A549 (cell line): ENCODE data around the gene MRPS5. TPM values are rescaled to one million over a fixed set of nuclear protein-coding genes. Genes with fewer than 3 reads are reported as not detected.

ENCODE experiments used
- ATAC-seq, 2 experiments: fragments of 200-7000 bp in 1 of 2; fragments of >200 bp in 1 of 2; cut with Nextera tagmentation in 1 of 2; cut with Tn5 transposase in 1 of 2; 3 replicates each; pipeline versions ENCODE4 v1.8.0 to v1.9.1; 2018 to 2020; ENCODE audit warnings: mild to moderate bottlenecking in 1 of 2, moderate library complexity in 1 of 2
- CTCF ChIA-PET: fragments of 300-600 bp; sonication (Branson Sonifier 250); formaldehyde crosslinking; extraction: SDS; loops from one replicate; lab custom pipeline; 2021; ENCODE audit warnings: antibody characterized with exemption, inconsistent platforms; lab: Yijun Ruan, JAX
- POLR2A ChIA-PET: fragments of 350-600 bp; formaldehyde crosslinking; extraction: SDS; loops from one replicate; lab custom pipeline; 2021; ENCODE audit warnings: antibody characterized with exemption, inconsistent platforms; lab: Yijun Ruan, JAX
- DNase-seq, 2 experiments: peaks; one replicate each; pipeline versions ENCODE4 v3.0.0 to v3.0.0-alpha.2; 2011 to 2016; ENCODE audit warnings: low read depth in 1 of 2, low spot score in 1 of 2
- FAIRE-seq: peaks from 2 replicates; lab custom pipeline; 2011; peaks lifted over from hg19 to GRCh38; lab: Jason Lieb, UNC
- H3K27ac ChIP-seq, 2 experiments: fragments of >200 bp; sonication (Bioruptor Twin); formaldehyde crosslinking; 3 replicates each; pipeline ENCODE4 v1.5.1; 2016 to 2017
- H3K4me1 ChIP-seq: fragments of >200 bp; sonication (Bioruptor Twin); formaldehyde crosslinking; 3 replicates; pipeline ENCODE4 v1.6.1; 2016
- H3K4me2 ChIP-seq: fragments of >200 bp; sonication (Bioruptor Twin); formaldehyde crosslinking; 3 replicates; pipeline ENCODE4 v1.6.1; 2016
- H3K4me3 ChIP-seq: fragments of >200 bp; sonication (Bioruptor Twin); formaldehyde crosslinking; 3 replicates; pipeline ENCODE4 v1.5.1; 2016
- H3K9me3 ChIP-seq: fragments of >200 bp; sonication (Bioruptor Twin); formaldehyde crosslinking; 3 replicates; pipeline ENCODE4 v1.6.1; 2016
- CBX8 ChIP-seq: fragments of 200-600 bp; sonication (generic); IDR thresholded peaks from 2 replicates; pipeline ENCODE4 v1.6.1; 2016
- CHD2 ChIP-seq: fragments of 150-350 bp; IDR thresholded peaks from 2 replicates; pipeline ENCODE4 v1.6.1; 2014; ENCODE audit warnings: low read length; ENCODE audit not compliant: partially characterized antibody
- EHF ChIP-seq: fragments of 250-450 bp; sonication (Bioruptor Pico); IDR thresholded peaks from 2 replicates; pipeline ENCODE4 v1.5.0; 2020; ENCODE audit warnings: mild to moderate bottlenecking
- EHMT2 ChIP-seq: fragments of 200-600 bp; sonication (generic); IDR thresholded peaks from 2 replicates; pipeline ENCODE4 v1.6.1; 2016; ENCODE audit warnings: antibody characterized with exemption, low read depth, mild to moderate bottlenecking, moderate library complexity
- EP300 ChIP-seq, 2 experiments: fragments of >200 bp; sonication (Bioruptor Twin); formaldehyde crosslinking; IDR thresholded peaks; 2 replicates in 1 of 2; 3 replicates in 1 of 2; pipeline ENCODE4 v1.6.1; 2016 to 2017
- ESRRA ChIP-seq: fragments of 150-350 bp; IDR thresholded peaks from 2 replicates; pipeline ENCODE4 v1.6.1; 2014; ENCODE audit warnings: mild to moderate bottlenecking, low read length, borderline replicate concordance
- FOSB ChIP-seq: fragments of 250-450 bp; sonication (Bioruptor Pico); IDR thresholded peaks from 2 replicates; pipeline ENCODE4 v1.5.0; 2020; ENCODE audit warnings: mild to moderate bottlenecking, moderate library complexity
- FOSL2 ChIP-seq, 2 experiments: fragments of 450-650 bp in 1 of 2; fragments of >200 bp in 1 of 2; sonication (Bioruptor Twin) in 1 of 2; formaldehyde crosslinking; IDR thresholded peaks; 2 replicates each; pipeline versions ENCODE4 v1.5.0 to v1.6.1; 2016 to 2020; ENCODE audit warnings: mild to moderate bottlenecking in 1 of 2, moderate library complexity in 1 of 2
- FOXS1 ChIP-seq: fragments of 250-450 bp; sonication (Bioruptor Pico); IDR thresholded peaks from 2 replicates; pipeline ENCODE4 v1.5.0; 2020; ENCODE audit warnings: mild to moderate bottlenecking, moderate library complexity
- GATA3 ChIP-seq: IDR thresholded peaks from 2 replicates; pipeline ENCODE4 v1.6.1; 2012; ENCODE audit warnings: borderline replicate concordance
- HDAC2 ChIP-seq: fragments of 200-600 bp; sonication (generic); IDR thresholded peaks from 2 replicates; pipeline ENCODE4 v1.6.1; 2016
- HEYL ChIP-seq: fragments of 250-450 bp; sonication (Bioruptor Pico); IDR thresholded peaks from 2 replicates; pipeline ENCODE4 v1.8.0; 2021; ENCODE audit warnings: mild to moderate bottlenecking, moderate library complexity
- HOXB13 ChIP-seq: fragments of 250-450 bp; sonication (Bioruptor Pico); IDR thresholded peaks from 2 replicates; pipeline ENCODE4 v1.5.0; 2020; ENCODE audit warnings: low read depth, mild to moderate bottlenecking, moderate library complexity
- HOXB5 ChIP-seq: fragments of 250-450 bp; sonication (Bioruptor Pico); IDR thresholded peaks from 2 replicates; pipeline ENCODE4 v1.5.0; 2020; ENCODE audit warnings: mild to moderate bottlenecking, moderate library complexity
- JUN ChIP-seq, 2 experiments: fragments of >200 bp; sonication (Bioruptor Twin); formaldehyde crosslinking; IDR thresholded peaks; 2 replicates in 1 of 2; 3 replicates in 1 of 2; pipeline ENCODE4 v1.6.1; 2016 to 2017
- KDM5A ChIP-seq: fragments of 200-600 bp; sonication (generic); IDR thresholded peaks from 2 replicates; pipeline ENCODE4 v1.6.1; 2016; ENCODE audit warnings: antibody characterized with exemption, mild to moderate bottlenecking
- MAFK ChIP-seq: fragments of 450-650 bp; IDR thresholded peaks from 2 replicates; pipeline ENCODE4 v1.6.1; 2014; ENCODE audit not compliant: partially characterized antibody
- NFE2L2 ChIP-seq: fragments of 150-350 bp; conservative IDR thresholded peaks from 2 replicates; pipeline ENCODE4 v1.6.1; 2014; ENCODE audit warnings: low read length
- NR3C1 ChIP-seq: fragments of >200 bp; sonication (Bioruptor Twin); formaldehyde crosslinking; IDR thresholded peaks from 3 replicates; pipeline ENCODE4 v1.6.1; 2017
- PHF8 ChIP-seq: fragments of 200-600 bp; sonication (generic); IDR thresholded peaks from 2 replicates; pipeline ENCODE4 v1.6.1; 2016; ENCODE audit warnings: low read depth, mild to moderate bottlenecking, antibody characterized with exemption, moderate library complexity, borderline replicate concordance
- RFX5 ChIP-seq: fragments of 450-650 bp; IDR thresholded peaks from 2 replicates; pipeline ENCODE4 v1.7.1; 2014; ENCODE audit warnings: antibody characterized with exemption, mild to moderate bottlenecking, moderate library complexity
- SMC3 ChIP-seq: fragments of >200 bp; sonication (Bioruptor Twin); formaldehyde crosslinking; IDR thresholded peaks from 3 replicates; pipeline ENCODE4 v1.6.1; 2018; ENCODE audit warnings: inconsistent platforms
- SREBF2 ChIP-seq: fragments of 450-650 bp; IDR thresholded peaks from 2 replicates; pipeline ENCODE4 v1.6.1; 2014; ENCODE audit warnings: mild to moderate bottlenecking, moderate library complexity
- TP53 ChIP-seq: fragments of 250-450 bp; sonication (Bioruptor Pico); IDR thresholded peaks from 2 replicates; pipeline ENCODE4 v1.5.0; 2021; ENCODE audit warnings: mild to moderate bottlenecking, moderate library complexity
- USF2 ChIP-seq: fragments of 450-650 bp; IDR thresholded peaks from 2 replicates; pipeline ENCODE4 v1.6.1; 2014; ENCODE audit warnings: antibody characterized with exemption
- ZC3H11A ChIP-seq: fragments of 450-650 bp; IDR thresholded peaks from 2 replicates; pipeline ENCODE4 v1.6.1; 2014; ENCODE audit warnings: antibody characterized with exemption, mild to moderate bottlenecking
- ZFP36 ChIP-seq: fragments of 450-650 bp; IDR thresholded peaks from 2 replicates; pipeline ENCODE4 v1.6.1; 2014; ENCODE audit warnings: borderline replicate concordance; ENCODE audit not compliant: partially characterized antibody
- ZNF302 ChIP-seq: fragments of 250-450 bp; sonication (Bioruptor Pico); IDR thresholded peaks from 2 replicates; pipeline ENCODE4 v1.9.0; 2021; ENCODE audit warnings: inconsistent platforms, mild to moderate bottlenecking, moderate library complexity
- ZSCAN20 ChIP-seq: fragments of 250-450 bp; sonication (Bioruptor Pico); IDR thresholded peaks from 2 replicates; pipeline ENCODE4 v1.8.0; 2022; ENCODE audit warnings: mild to moderate bottlenecking, moderate library complexity
- WGBS: methylation state at CpG from one replicate; pipeline ENCODE4 v1.1.6; 2017; ENCODE audit errors: missing lambda C conversion rate; 5-methylcytosine and 5-hydroxymethylcytosine counted together
- polyA plus RNA-seq, 4 experiments: library from polyadenylated mRNA; depleted of rRNA in 3 of 4; stranded (reverse); fragments of >200 nt; fragmentation: RNase III in 1 of 4; extraction: RNeasy Plus Mini Kit Qiagen cat#74134 plus additional on column Dnase treatment in 1 of 4; gene quantifications; 2 replicates in 3 of 4; 3 replicates in 1 of 4; pipeline ENCODE4 v1.2.3, GENCODE V29; 2011 to 2017
- TF ChIP-seq, protein P1 (sequence below): IDR thresholded peaks from 2 replicates; pipeline ENCODE4 v1.6.1; 2012
- TF ChIP-seq, protein P2 (sequence below): fragments of >200 bp; sonication (Bioruptor Twin); formaldehyde crosslinking; IDR thresholded peaks from 2 replicates; pipeline ENCODE4 v1.6.1; 2016
- TF ChIP-seq, protein P3 (sequence below): IDR thresholded peaks from 2 replicates; pipeline ENCODE4 v1.6.1; 2012

MRPS5 gene
- polyA plus RNA-seq, 2 of the 4 experiments (the other 2 are of a cell fraction), result 103 to 123 TPM

- WGBS, result 27% methylated on average over 7 of the region's 7 CpGs
Measured at GRCh38 chr2:95079199-95079683, 42.4 kb downstream of the MRPS5 start.

DNA sequence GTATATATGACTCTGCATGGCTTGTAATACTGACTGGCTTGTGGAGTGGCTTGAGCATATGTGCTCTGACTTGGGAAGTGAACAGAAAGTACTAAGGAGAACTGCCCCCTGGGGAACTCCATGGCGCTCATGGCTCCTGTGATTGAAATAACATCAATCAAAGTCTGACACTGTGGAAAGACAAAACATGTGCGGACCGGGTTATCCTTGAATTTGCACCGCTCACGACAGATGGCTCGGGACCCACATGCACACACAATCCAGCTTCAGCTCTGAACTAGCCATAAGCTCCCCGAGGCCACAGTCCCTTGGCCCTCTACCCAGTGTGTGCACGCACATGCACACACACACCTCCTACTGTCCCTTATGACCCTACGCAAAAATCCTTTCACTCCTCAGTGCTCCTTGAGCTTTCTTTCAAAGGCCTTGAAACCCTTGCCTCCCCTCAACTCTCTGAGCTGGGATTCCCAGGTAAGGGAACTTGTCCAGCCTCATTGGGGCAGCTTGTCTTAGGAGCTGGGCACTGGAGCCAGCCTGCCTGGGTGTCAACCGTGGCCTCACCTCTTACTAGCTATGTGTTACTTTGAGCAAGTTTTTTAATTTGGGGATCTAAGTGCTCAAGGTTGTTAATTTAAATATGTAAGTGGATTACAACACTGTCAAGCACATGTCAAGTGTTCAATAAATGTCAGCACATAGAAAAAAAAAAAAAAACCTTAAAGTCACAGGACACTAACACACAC, 43.6 kb downstream of the MRPS5 start:
- Histone ChIP-seq H3K4me2 (no peak overlapping the region), H3K9me3 (no peaks in the 10 kb centered on the region), H3K4me1 (peaks cover 10% of the 10 kb centered on the region; the same call in 1 of the 3 replicates), H3K4me3 (no peak overlapping the region), H3K27ac (no peak overlapping the region)
- no peak for DNase-seq
- no peak for FAIRE-seq
- ATAC-seq, result no peak
- 84% methylated on average over 10 of the region's 10 CpGs for WGBS
- TF ChIP-seq TP53 (no peak), ZSCAN20 (no peak), CHD2 (no peak), FOSB (CRISPR knock-in tag) (no peak)
- POLR2A ChIA-PET, result interaction anchor here (0.7 kb wide), 1 partner anchor 43 kb away, joined by 3 read pairs; the partner anchor contains the start of gene MRPS5
- CTCF ChIA-PET, result interaction anchor here (0.8 to 6.2 kb wide), 14 partner anchors 9 to 267 kb away, joined by 3 to 70 read pairs (median 8); no protein-coding TSS in a partner anchor

More at GRCh38 chr2:95079199-95079683, 42.4 kb downstream of the MRPS5 start:
- POLR2A ChIA-PET, result no interaction called here
- DNase-seq (no peak), FAIRE-seq (no peak), ATAC-seq (peak in 1 of 2 experiments; percentile 17; a peak in 1 of 6 replicates)
- Histone ChIP-seq H3K27ac (no peak overlapping the region), H3K4me1 (peaks cover 10% of the 10 kb centered on the region; the same call in 1 of the 3 replicates), H3K9me3 (no peaks in the 10 kb centered on the region), H3K4me3 (no peak overlapping the region), H3K4me2 (0 out of 3 replicates have a peak overlapping the region, but pooled peaks have one; percentile 2)
- CTCF ChIA-PET, result interaction anchor here (0.7 to 6.2 kb wide), 20 partner anchors 8 to 266 kb away, joined by 3 to 70 read pairs (median 5); no protein-coding TSS in a partner anchor
- TF ChIP-seq GATA3 (no peak), ZFP36 (no peak), NFE2L2 (no peak), EHF (CRISPR knock-in tag) (no peak), FOSL2 (IDR thresholded peaks at IDR 0.05) (no peak), FOSL2 (CRISPR knock-in tag; IDR thresholded peaks at IDR 0.05) (no peak), ZC3H11A (no peak), TP53 (no peak), HDAC2 (no peak), CBX8 (no peak), HEYL (CRISPR knock-in tag) (no peak), PHF8 (no peak), ESRRA (no peak)
- TF ChIP-seq, protein P1, sequence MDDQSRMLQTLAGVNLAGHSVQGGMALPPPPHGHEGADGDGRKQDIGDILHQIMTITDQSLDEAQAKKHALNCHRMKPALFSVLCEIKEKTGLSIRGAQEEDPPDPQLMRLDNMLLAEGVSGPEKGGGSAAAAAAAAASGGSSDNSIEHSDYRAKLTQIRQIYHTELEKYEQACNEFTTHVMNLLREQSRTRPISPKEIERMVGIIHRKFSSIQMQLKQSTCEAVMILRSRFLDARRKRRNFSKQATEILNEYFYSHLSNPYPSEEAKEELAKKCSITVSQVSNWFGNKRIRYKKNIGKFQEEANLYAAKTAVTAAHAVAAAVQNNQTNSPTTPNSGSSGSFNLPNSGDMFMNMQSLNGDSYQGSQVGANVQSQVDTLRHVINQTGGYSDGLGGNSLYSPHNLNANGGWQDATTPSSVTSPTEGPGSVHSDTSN, result no peak

- DNase-seq (peak in 1 of 2 experiments; percentile 39), ATAC-seq (peak; percentile 49 to 58), FAIRE-seq (no peak)
- 19% methylated on average over 3 of the region's 3 CpGs for WGBS
- Histone ChIP-seq H3K9me3 (no peaks in the 10 kb centered on the region), H3K27ac (no peak overlapping the region), H3K4me1 (peaks cover 10% of the 10 kb centered on the region; the same call in 1 of the 3 replicates), H3K4me2 (peak overlapping the region; percentile 94), H3K4me3 (peak overlapping the region; percentile 54; the same call in 1 of the 3 replicates)
- TF ChIP-seq, protein P2, sequence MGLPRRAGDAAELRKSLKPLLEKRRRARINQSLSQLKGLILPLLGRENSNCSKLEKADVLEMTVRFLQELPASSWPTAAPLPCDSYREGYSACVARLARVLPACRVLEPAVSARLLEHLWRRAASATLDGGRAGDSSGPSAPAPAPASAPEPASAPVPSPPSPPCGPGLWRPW, result no peak
- no peak for TF ChIP-seq JUN (IDR thresholded peaks at IDR 0.05)
- TF ChIP-seq ESRRA, result no peak
- no peak for TF ChIP-seq MAFK
- no peak for TF ChIP-seq TP53
- TF ChIP-seq, protein P3, sequence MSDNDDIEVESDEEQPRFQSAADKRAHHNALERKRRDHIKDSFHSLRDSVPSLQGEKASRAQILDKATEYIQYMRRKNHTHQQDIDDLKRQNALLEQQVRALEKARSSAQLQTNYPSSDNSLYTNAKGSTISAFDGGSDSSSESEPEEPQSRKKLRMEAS, result no peak
- no peak for TF ChIP-seq EHMT2
- TF ChIP-seq EP300 (IDR thresholded peaks at IDR 0.05), result no peak
- no peak for TF ChIP-seq HOXB13 (CRISPR knock-in tag)
- no peak for TF ChIP-seq FOXS1 (CRISPR knock-in tag)
- no peak for TF ChIP-seq SMC3
- TF ChIP-seq RFX5, result no peak
- no peak for TF ChIP-seq HOXB5 (CRISPR knock-in tag)
- TF ChIP-seq ZNF302, result no peak
- TF ChIP-seq SREBF2, result no peak
- no peak for TF ChIP-seq USF2
- no peak for TF ChIP-seq KDM5A
- TF ChIP-seq NR3C1, result no peak
- CTCF ChIA-PET, result interaction anchor here (0.8 to 6.2 kb wide), 11 partner anchors 9 to 236 kb away, joined by 3 to 70 read pairs (median 8); no protein-coding TSS in a partner anchor
- POLR2A ChIA-PET, result no interaction called here
Measured at GRCh38 chr2:95077530-95077825, 44.1 kb downstream of the MRPS5 start.
